ENCODE data around the gene ARHGAP19. TPM values are rescaled to one million over a fixed set of nuclear protein-coding genes. Genes with fewer than 3 reads are reported as not detected.
"Not testable (repeated sequence)": the region's sequence is repeated elsewhere in the genome, so short reads cannot be mapped to it uniquely, and the experiment has no call there.

The ARHGAP19 gene
- total RNA-seq, 2 donors from 2014 or later, result 3.9 to 5.0 TPM

GRCh38 chr10:97297556-97298222, 5.3 kb upstream of the ARHGAP19 start:
- no peak for TF ChIP-seq CTCF (IDR thresholded peaks at IDR 0.05)
- no peak overlapping the region for H3K4me3 ChIP-seq
- peaks cover 0 to 5% of the 10 kb centered on the region in 2 donors for H3K4me1 ChIP-seq
- DNase-seq (ENCODE audit: low spot score), result no peak
- no peaks in the 10 kb centered on the region for H3K9me3 ChIP-seq
- H3K27ac ChIP-seq, result no peak overlapping the region
- H3K27me3 ChIP-seq, result no peaks in the 10 kb centered on the region
- H3K36me3 ChIP-seq, result no peaks in the 10 kb centered on the region

- TF ChIP-seq CTCF (IDR thresholded peaks at IDR 0.05), result no peak
- H3K9me3 ChIP-seq, result no peaks in the 10 kb centered on the region
- no peaks in the 10 kb centered on the region for H3K27me3 ChIP-seq
- DNase-seq (ENCODE audit: low spot score), result no peak
- peaks cover 0 to 14% of the 10 kb centered on the region in 2 donors for H3K4me1 ChIP-seq
- H3K27ac ChIP-seq, result no peak overlapping the region
- H3K36me3 ChIP-seq, result no peaks in the 10 kb centered on the region
- H3K4me3 ChIP-seq, result no peak overlapping the region
Observed at GRCh38 chr10:97292862-97293198, 393 bp upstream of the ARHGAP19 start.

DNA sequence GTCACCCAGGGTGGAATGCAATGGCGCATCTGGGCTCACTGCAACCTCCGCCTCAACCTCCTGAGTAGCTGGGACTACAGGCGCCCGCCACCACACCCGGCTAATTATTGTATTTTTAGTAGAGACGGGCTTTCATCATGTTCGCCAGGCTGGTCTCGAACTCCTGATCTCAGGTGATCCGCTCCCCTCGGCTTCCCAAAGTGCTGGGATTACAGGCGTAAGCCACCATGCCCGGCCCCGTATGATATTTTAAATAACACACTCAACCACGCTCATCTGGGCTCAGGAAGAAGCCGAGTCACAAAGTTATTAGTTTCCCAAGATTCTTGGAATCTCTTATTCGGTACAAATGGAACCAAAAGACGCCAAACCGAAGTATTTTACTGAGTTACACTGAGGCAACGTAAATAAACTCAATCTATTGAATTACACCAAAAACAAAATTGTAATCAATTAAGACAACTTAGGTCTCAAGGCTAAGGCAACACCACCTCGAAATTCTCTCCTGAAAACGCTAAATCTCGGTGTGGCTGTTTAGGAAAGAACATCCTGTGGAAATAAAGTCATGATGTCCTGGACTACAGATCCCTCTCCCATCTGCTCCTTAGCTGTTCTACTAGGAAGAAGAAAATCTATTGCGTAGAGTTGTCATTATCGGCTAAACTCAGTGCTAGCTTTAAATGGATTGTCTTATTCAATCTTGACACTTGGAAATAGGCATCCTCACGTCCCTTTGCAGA, 910 bp downstream of the ARHGAP19 start:
- H3K27ac ChIP-seq, result peak overlapping the region; percentile 95 to 97
- no peaks in the 10 kb centered on the region for H3K36me3 ChIP-seq
- TF ChIP-seq CTCF (IDR thresholded peaks at IDR 0.05), result no peak
- H3K4me3 ChIP-seq, result peak overlapping the region; percentile 84 to 89
- DNase-seq (ENCODE audit: low spot score), result no peak
- no peaks in the 10 kb centered on the region for H3K27me3 ChIP-seq
- peaks cover 0 to 10% of the 10 kb centered on the region in 2 donors for H3K4me1 ChIP-seq
- no peaks in the 10 kb centered on the region for H3K9me3 ChIP-seq

DNA sequence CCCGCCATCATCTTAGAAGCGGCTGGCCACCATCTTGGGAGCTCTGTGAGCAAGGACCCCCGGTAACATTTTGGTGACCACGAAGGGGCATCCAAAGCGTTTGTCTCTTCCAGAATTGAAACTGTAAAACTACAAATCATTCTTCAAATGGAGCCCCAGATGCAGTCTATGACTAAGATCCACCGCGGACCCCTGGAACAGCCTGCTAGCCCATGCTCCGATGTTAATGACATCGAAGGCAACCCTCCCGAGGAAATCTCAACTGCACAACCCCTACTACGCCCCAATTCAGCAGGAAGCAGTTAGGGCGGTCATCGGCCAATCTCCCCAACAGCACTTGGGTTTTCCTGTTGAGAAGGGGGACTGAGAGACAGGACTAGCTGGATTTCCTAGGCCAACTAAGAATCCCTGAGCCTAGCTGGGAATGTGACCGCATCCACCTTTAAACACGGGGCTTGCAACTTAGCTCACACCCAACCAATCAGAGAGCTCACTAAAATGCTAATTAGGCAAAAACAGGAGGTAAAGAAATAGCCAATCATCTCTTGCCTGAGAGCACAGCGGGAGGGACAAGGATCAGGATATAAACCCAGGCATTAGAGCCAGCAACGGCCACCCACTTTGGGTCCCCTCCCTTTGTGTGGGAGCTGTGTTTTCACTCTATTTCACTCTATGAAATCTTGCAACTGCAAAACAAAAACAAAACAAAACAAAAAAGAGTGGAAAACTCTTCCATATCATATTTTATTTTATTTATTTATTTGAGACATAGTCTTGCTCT, 1.7 kb downstream of the ARHGAP19 start:
- not testable (repeated sequence) for H3K27ac ChIP-seq; DNase-seq (ENCODE audit: low spot score); H3K4me1 ChIP-seq; H3K36me3 ChIP-seq; H3K4me3 ChIP-seq; H3K27me3 ChIP-seq; H3K9me3 ChIP-seq

DNA sequence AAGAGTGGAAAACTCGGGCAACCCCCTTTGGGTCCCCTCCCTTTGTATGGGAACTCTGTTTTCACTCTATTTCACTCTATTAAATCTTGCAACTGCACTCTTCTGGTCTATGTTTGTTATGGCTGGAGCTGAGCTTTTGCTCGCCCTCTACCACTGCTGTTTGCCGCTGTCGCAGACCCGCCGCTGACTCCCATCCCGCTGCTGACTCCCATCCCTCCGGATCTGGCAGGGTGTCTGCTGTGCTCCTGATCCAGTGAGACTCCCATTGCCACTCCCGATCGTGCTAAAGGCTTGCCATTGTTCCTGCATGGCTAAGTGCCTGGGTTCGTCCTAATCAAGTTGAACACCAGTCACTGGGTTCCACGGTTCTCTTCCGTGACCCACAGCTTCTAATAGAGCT, 2.4 kb downstream of the ARHGAP19 start:
- not testable (repeated sequence) for H3K36me3 ChIP-seq; H3K4me1 ChIP-seq; H3K27ac ChIP-seq; H3K4me3 ChIP-seq; H3K27me3 ChIP-seq; DNase-seq (ENCODE audit: low spot score); H3K9me3 ChIP-seq

- TF ChIP-seq CTCF (IDR thresholded peaks at IDR 0.05), result no peak
- H3K27ac ChIP-seq, result no peak overlapping the region
- H3K4me3 ChIP-seq, result no peak overlapping the region
- no peaks in the 10 kb centered on the region for H3K9me3 ChIP-seq
- H3K4me1 ChIP-seq, result peaks cover 0 to 15% of the 10 kb centered on the region in 2 donors
- no peak for DNase-seq (ENCODE audit: low spot score)
- no peaks in the 10 kb centered on the region for H3K36me3 ChIP-seq
- no peaks in the 10 kb centered on the region for H3K27me3 ChIP-seq
Observed at GRCh38 chr10:97280783-97281182, 11.7 kb downstream of the ARHGAP19 start.
